ENCODE measurements around the gene ZXDC. TPM values are rescaled to one million over a fixed set of nuclear protein-coding genes. Genes with fewer than 3 reads are reported as not detected.

The ZXDC gene
- total RNA-seq, 6 experiments from 2014 or later = 11.7 to 14.2 (median 13.5) TPM

- H3K27ac Mint-ChIP-seq = no peak within 1 kb of the TSS
- no peaks in the 10 kb centered on the region for H3K36me3 Mint-ChIP-seq (ENCODE audit: low read depth)
- TF ChIP-seq CTCF (IDR thresholded peaks at IDR 0.05) = no peak
- peaks cover 14% of the 10 kb centered on the region for H3K27me3 Mint-ChIP-seq (ENCODE audit: insufficient read depth)
- no peaks in the 10 kb centered on the region for H3K4me1 Mint-ChIP-seq (ENCODE audit: low read depth)
- no peak for DNase-seq
- H3K4me3 Mint-ChIP-seq = no peak within 1 kb of the TSS
- no peaks in the 10 kb centered on the region for H3K9me3 Mint-ChIP-seq
Measured at GRCh38 chr3:126517291-126517951, 41.7 kb upstream of the ZXDC start, which contains the start of gene UROC1. Gene UROC1, minus strand, starts transcription at chr3:126517773. Its CDS starts 54 bp downstream, at chr3:126517719.

GRCh38 chr3:126516936-126517290 is 41.2 kb upstream of the ZXDC start:
- H3K27me3 Mint-ChIP-seq (ENCODE audit: insufficient read depth) = peaks cover 12% of the 10 kb centered on the region
- no peak overlapping the region for H3K27ac Mint-ChIP-seq
- TF ChIP-seq CTCF (IDR thresholded peaks at IDR 0.05) = no peak
- H3K4me1 Mint-ChIP-seq (ENCODE audit: low read depth) = no peaks in the 10 kb centered on the region
- no peak for DNase-seq
- H3K9me3 Mint-ChIP-seq = no peaks in the 10 kb centered on the region
- no peaks in the 10 kb centered on the region for H3K36me3 Mint-ChIP-seq (ENCODE audit: low read depth)
- no peak overlapping the region for H3K4me3 Mint-ChIP-seq

GRCh38 chr3:126516152-126516935 is 40.7 kb upstream of the ZXDC start:
- H3K4me3 Mint-ChIP-seq = no peak overlapping the region
- H3K27me3 Mint-ChIP-seq (ENCODE audit: insufficient read depth) = peaks cover 12% of the 10 kb centered on the region
- no peaks in the 10 kb centered on the region for H3K9me3 Mint-ChIP-seq
- TF ChIP-seq CTCF (IDR thresholded peaks at IDR 0.05) = no peak
- H3K4me1 Mint-ChIP-seq (ENCODE audit: low read depth) = no peaks in the 10 kb centered on the region
- DNase-seq = no peak
- H3K27ac Mint-ChIP-seq = no peak overlapping the region
- H3K36me3 Mint-ChIP-seq (ENCODE audit: low read depth) = no peaks in the 10 kb centered on the region

GRCh38 chr3:126515066-126515706 is 39.5 kb upstream of the ZXDC start:
- DNase-seq = no peak
- H3K9me3 Mint-ChIP-seq = no peaks in the 10 kb centered on the region
- no peak overlapping the region for H3K27ac Mint-ChIP-seq
- H3K36me3 Mint-ChIP-seq (ENCODE audit: low read depth) = no peaks in the 10 kb centered on the region
- no peak for TF ChIP-seq CTCF (IDR thresholded peaks at IDR 0.05)
- no peak overlapping the region for H3K4me3 Mint-ChIP-seq
- H3K4me1 Mint-ChIP-seq (ENCODE audit: low read depth) = no peaks in the 10 kb centered on the region
- H3K27me3 Mint-ChIP-seq (ENCODE audit: insufficient read depth) = peaks cover 12% of the 10 kb centered on the region

- no peaks in the 10 kb centered on the region for H3K9me3 Mint-ChIP-seq
- no peak for TF ChIP-seq CTCF (IDR thresholded peaks at IDR 0.05)
- no peak for DNase-seq
- H3K27ac Mint-ChIP-seq = no peak overlapping the region
- peaks cover 9% of the 10 kb centered on the region for H3K27me3 Mint-ChIP-seq (ENCODE audit: insufficient read depth)
- no peaks in the 10 kb centered on the region for H3K4me1 Mint-ChIP-seq (ENCODE audit: low read depth)
- H3K4me3 Mint-ChIP-seq = no peak overlapping the region
- H3K36me3 Mint-ChIP-seq (ENCODE audit: low read depth) = no peaks in the 10 kb centered on the region
Measured at GRCh38 chr3:126514161-126514560, 38.5 kb upstream of the ZXDC start.
